MCF 10A (cell line): Measurements from ENCODE around the gene RIPOR3. TPM values are rescaled to one million over a fixed set of nuclear protein-coding genes. Genes with fewer than 3 reads are reported as not detected.

Experiments
- BruUV-seq: library from RNA; stranded (reverse); fragments of 400-500 nt; replicated peaks from 2 replicates; lab custom pipeline; 2021; lab: Mats Ljungman, UMichigan
- CTCF ChIA-PET: fragments of 300-600 bp; sonication (Branson Sonifier 250); formaldehyde crosslinking; extraction: SDS; loops from one replicate; lab custom pipeline; 2021; ENCODE audit warnings: antibody characterized with exemption, inconsistent platforms; lab: Yijun Ruan, JAX
- POLR2A ChIA-PET: fragments of 300-600, 350-650 bp; sonication (Branson Sonifier 250); formaldehyde crosslinking; extraction: SDS; loops from one replicate; lab custom pipeline; 2020; ENCODE audit warnings: antibody characterized with exemption, inconsistent platforms; lab: Yijun Ruan, JAX
- DNase-seq: peaks from one replicate; pipeline ENCODE4 v3.0.0-alpha.2; 2018; ENCODE audit not compliant: unreplicated experiment
- H3K27ac Mint-ChIP-seq: one replicate; pipeline ENCODE4 v1.8.0; 2022; ENCODE audit warnings: mild to moderate bottlenecking, low read depth, mixed read lengths; ENCODE audit not compliant: unreplicated experiment
- H3K27me3 Mint-ChIP-seq: one replicate; pipeline ENCODE4 v1.8.0; 2022; ENCODE audit warnings: mixed read lengths; ENCODE audit not compliant: insufficient read depth, unreplicated experiment
- H3K36me3 Mint-ChIP-seq: one replicate; pipeline ENCODE4 v1.8.0; 2022; ENCODE audit warnings: mild to moderate bottlenecking, moderate library complexity, mixed read lengths; ENCODE audit not compliant: insufficient read depth, unreplicated experiment
- H3K4me1 Mint-ChIP-seq: one replicate; pipeline ENCODE4 v1.8.0; 2022; ENCODE audit warnings: mixed read lengths; ENCODE audit not compliant: insufficient read depth, unreplicated experiment
- H3K4me3 Mint-ChIP-seq: one replicate; pipeline ENCODE4 v1.8.0; 2022; ENCODE audit warnings: mild to moderate bottlenecking, moderate library complexity, mixed read lengths; ENCODE audit not compliant: unreplicated experiment
- H3K9me3 Mint-ChIP-seq: one replicate; pipeline ENCODE4 v1.8.0; 2022; ENCODE audit warnings: mixed read lengths; ENCODE audit not compliant: unreplicated experiment
- intact Hi-C: fragments of 100-400 bp; cut with micrococcal nuclease; formaldehyde crosslinking; loops from 2 replicates; pipeline ENCODE4 v1.14.1; 2022
- total RNA-seq: library from RNA; stranded (reverse); gene quantifications from 2 replicates; pipeline ENCODE4 v1.2.3, GENCODE V29; 2022
- TF ChIP-seq, protein P1 (sequence below): fragments of 200-600 bp; IDR thresholded peaks from one replicate; pipeline ENCODE4 v1.8.0; 2022; ENCODE audit warnings: antibody characterized with exemption, mild to moderate bottlenecking; ENCODE audit not compliant: unreplicated experiment

RIPOR3 gene
- total RNA-seq, 1 experiment from 2014 or later: not detected

DNA sequence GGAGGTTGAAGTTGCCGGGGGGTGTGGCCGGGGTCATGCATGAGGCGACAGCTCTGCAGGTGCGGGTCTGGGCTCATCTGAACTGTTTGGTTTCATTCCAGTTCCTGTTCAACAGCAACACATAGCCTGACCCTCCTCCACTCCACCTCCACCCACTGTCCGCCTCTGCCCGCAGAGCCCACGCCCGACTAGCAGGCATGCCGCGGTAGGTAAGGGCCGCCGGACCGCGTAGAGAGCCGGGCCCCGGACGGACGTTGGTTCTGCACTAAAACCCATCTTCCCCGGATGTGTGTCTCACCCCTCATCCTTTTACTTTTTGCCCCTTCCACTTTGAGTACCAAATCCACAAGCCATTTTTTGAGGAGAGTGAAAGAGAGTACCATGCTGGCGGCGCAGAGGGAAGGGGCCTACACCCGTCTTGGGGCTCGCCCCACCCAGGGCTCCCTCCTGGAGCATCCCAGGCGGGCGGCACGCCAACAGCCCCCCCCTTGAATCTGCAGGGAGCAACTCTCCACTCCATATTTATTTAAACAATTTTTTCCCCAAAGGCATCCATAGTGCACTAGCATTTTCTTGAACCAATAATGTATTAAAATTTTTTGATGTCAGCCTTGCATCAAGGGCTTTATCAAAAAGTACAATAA lies 108.6 kb downstream of the RIPOR3 start:
- TF ChIP-seq, protein P1, sequence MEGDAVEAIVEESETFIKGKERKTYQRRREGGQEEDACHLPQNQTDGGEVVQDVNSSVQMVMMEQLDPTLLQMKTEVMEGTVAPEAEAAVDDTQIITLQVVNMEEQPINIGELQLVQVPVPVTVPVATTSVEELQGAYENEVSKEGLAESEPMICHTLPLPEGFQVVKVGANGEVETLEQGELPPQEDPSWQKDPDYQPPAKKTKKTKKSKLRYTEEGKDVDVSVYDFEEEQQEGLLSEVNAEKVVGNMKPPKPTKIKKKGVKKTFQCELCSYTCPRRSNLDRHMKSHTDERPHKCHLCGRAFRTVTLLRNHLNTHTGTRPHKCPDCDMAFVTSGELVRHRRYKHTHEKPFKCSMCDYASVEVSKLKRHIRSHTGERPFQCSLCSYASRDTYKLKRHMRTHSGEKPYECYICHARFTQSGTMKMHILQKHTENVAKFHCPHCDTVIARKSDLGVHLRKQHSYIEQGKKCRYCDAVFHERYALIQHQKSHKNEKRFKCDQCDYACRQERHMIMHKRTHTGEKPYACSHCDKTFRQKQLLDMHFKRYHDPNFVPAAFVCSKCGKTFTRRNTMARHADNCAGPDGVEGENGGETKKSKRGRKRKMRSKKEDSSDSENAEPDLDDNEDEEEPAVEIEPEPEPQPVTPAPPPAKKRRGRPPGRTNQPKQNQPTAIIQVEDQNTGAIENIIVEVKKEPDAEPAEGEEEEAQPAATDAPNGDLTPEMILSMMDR: no peak
- ChIA-PET POLR2A (no interaction called here), CTCF (no interaction called here)
- peaks cover 98% of the 10 kb centered on the region for H3K36me3 Mint-ChIP-seq
- DNase-seq: no peak
- H3K27me3 Mint-ChIP-seq: no peaks in the 10 kb centered on the region
- intact Hi-C loops: no loop called here
- peaks cover 10% of the 10 kb centered on the region for H3K4me1 Mint-ChIP-seq
- no peak overlapping the region for H3K4me3 Mint-ChIP-seq
- no peaks in the 10 kb centered on the region for H3K9me3 Mint-ChIP-seq
- H3K27ac Mint-ChIP-seq: no peak overlapping the region
- BruUV-seq: no TSS peak

DNA sequence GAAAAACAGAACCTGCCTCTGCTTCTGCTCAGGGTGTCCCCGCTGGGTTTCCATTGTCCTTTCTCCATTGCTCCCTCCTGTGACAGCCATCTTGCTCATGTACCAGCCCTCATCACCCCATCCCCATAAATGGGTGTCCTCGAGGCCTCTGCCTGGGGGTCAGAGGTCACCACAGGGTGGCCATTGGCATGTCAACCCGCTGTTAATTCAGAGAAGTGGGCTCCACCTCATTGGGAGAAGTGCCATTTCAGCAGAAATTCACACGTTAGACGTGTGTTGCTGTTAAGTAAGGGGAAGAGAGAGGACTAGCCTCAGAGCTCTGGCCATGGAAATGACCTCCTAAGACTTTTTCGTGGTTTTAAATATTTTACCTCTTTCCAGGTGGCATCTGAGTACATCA lies 109.2 kb downstream of the RIPOR3 start:
- Mint-ChIP-seq H3K27me3 (no peaks in the 10 kb centered on the region), H3K9me3 (no peaks in the 10 kb centered on the region), H3K4me1 (peaks cover 4% of the 10 kb centered on the region), H3K36me3 (peaks cover 100% of the 10 kb centered on the region), H3K4me3 (no peak overlapping the region), H3K27ac (no peak overlapping the region)
- POLR2A ChIA-PET: no interaction called here
- no TSS peak for BruUV-seq
- TF ChIP-seq, protein P1: no peak
- no peak for DNase-seq
- CTCF ChIA-PET: interaction anchor here (0.5 to 0.7 kb wide), 4 partner anchors 93 to 1397 kb away, joined by 3 to 4 read pairs (median 4); no protein-coding TSS in a partner anchor
- intact Hi-C loops: no loop called here

DNA sequence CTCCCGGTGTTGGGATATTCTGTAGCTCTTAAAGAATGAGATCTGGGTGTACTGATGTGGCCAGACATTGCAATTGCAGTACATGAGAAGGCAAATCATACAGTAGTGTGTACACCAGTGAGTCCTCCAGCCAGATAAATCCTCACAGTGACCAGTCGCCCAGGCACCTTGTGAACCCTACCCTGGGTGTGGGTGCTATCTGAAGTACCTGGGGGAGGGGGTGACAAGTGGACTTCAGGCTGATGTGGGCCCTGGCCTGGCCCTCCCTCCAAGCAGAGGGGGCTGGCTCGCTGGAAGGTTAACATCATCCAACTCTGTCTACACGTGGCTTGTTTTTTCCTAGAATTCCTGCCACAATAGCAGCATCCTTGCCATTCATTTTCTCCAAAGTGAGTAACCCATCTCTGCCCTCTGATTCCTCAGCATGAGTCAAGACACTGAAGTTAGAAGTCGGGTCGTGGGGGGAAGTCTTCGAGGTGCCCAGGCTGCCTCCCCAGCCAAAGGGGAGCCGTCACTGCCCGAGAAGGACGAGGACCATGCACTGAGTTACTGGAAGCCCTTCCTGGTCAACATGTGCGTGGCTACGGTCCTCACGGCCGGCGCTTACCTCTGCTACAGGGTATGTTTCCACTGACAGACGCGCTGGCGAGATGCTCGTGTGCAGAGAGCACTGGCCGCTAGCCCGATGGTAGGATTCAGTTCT lies 110.3 kb downstream of the RIPOR3 start:
- intact Hi-C loops: no loop called here
- Mint-ChIP-seq H3K4me1 (no peaks in the 10 kb centered on the region), H3K27ac (no peak overlapping the region), H3K36me3 (peaks cover 95% of the 10 kb centered on the region), H3K9me3 (no peaks in the 10 kb centered on the region), H3K4me3 (no peak overlapping the region), H3K27me3 (no peaks in the 10 kb centered on the region)
- DNase-seq: no peak
- CTCF ChIA-PET: interaction anchor here (1.0 to 1.5 kb wide), 2 partner anchors 149 to 208 kb away, joined by 4 read pairs; no protein-coding TSS in a partner anchor
- no TSS peak for BruUV-seq
- POLR2A ChIA-PET: no interaction called here
- TF ChIP-seq, protein P1: no peak

DNA sequence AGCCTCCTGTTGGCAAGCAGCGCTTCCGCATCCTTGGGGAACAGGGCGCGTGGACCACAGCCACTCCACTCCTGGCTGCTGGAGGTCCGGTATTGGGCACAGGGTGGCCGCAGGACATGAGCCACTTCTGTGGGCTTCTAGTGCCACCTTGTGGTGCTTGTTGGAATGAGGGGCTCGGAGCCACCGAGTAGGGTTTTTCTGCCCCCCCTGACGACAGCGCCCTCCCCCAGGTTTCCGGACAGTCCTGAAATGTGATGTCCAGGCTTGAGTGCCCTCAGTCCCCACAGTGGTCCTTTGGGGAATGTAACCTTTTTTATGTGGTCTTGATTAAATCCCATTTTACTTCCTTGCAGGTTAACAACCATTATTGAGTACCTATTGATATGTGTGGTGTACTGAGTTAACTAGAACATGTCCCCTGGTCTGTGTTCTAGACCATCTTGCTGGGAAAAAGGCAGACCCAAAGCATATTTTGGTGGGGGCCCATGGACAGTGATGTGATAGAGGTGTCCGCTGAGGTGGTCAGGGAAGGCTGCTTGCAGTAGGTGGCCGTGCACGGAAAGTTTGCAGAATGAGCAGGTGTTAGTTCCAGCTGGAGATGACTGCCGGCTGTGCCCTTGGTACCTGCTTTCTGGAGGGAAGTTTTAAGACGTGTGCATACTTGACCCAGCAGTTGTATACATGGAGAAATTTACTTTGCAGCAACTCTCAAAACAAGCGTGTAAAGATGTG lies 111.2 kb downstream of the RIPOR3 start:
- Mint-ChIP-seq H3K4me1 (no peaks in the 10 kb centered on the region), H3K9me3 (no peaks in the 10 kb centered on the region), H3K27ac (no peak overlapping the region), H3K36me3 (peaks cover 95% of the 10 kb centered on the region), H3K27me3 (no peaks in the 10 kb centered on the region), H3K4me3 (no peak overlapping the region)
- intact Hi-C loops: no loop called here
- ChIA-PET CTCF (interaction anchor here (0.6 to 2.5 kb wide), 24 partner anchors 8 to 452 kb away, joined by 3 to 12 read pairs (median 4); no protein-coding TSS in a partner anchor), POLR2A (interaction anchor here (0.6 to 1.8 kb wide), 5 partner anchors 8 to 335 kb away, joined by 3 to 9 read pairs (median 4); no protein-coding TSS in a partner anchor)
- peak; percentile 58 for DNase-seq
- TF ChIP-seq, protein P1: peak; percentile 84
- no TSS peak for BruUV-seq
